NCI-H2029 (cell line): Measurements from ENCODE around the gene ANKFN1.
A peak's percentile ranks its signal among the peaks of the same experiment; 100 is the strongest.

Experiments used
- DNase-seq: peaks from one replicate; lab custom pipeline; 2025; lab: John Stamatoyannopoulos, UW

ANKFN1 gene

GRCh38 chr17:56152874-56153602 lies at the start of gene ANKFN1:
ANKFN1 (plus strand) TSS chr17:56153475; CDS start chr17:56212668, 59,193 bp downstream.
- no peak for DNase-seq

GRCh38 chr17:56108811-56109284 lies 44.4 kb upstream of the ANKFN1 start:
- DNase-seq, result no peak

- DNase-seq, result no peak
Observed at GRCh38 chr17:56109836-56110235, 43.4 kb upstream of the ANKFN1 start.

- DNase-seq, result peak; percentile 55
Observed at GRCh38 chr17:56110463-56111135, 42.7 kb upstream of the ANKFN1 start.

GRCh38 chr17:56111706-56112485 lies 41.4 kb upstream of the ANKFN1 start:
- DNase-seq, result peak; percentile 9

GRCh38 chr17:56113486-56113885 lies 39.8 kb upstream of the ANKFN1 start:
- peak; percentile 43 for DNase-seq

- DNase-seq, result peak; percentile 8
Observed at GRCh38 chr17:56114469-56114868, 38.8 kb upstream of the ANKFN1 start.

GRCh38 chr17:56119191-56119590 lies 34.1 kb upstream of the ANKFN1 start:
- no peak for DNase-seq

GRCh38 chr17:56119936-56120335 lies 33.3 kb upstream of the ANKFN1 start:
- no peak for DNase-seq

- DNase-seq, result no peak
Observed at GRCh38 chr17:56121191-56122051, 31.9 kb upstream of the ANKFN1 start.

- no peak for DNase-seq
Observed at GRCh38 chr17:56125830-56126819, 27.1 kb upstream of the ANKFN1 start.

GRCh38 chr17:56130026-56130425 lies 23.2 kb upstream of the ANKFN1 start:
- DNase-seq, result no peak

GRCh38 chr17:56130631-56131030 lies 22.6 kb upstream of the ANKFN1 start:
- no peak for DNase-seq

- DNase-seq, result no peak
Observed at GRCh38 chr17:56131431-56131830, 21.8 kb upstream of the ANKFN1 start.

GRCh38 chr17:56136301-56136700 lies 17.0 kb upstream of the ANKFN1 start:
- DNase-seq, result no peak

GRCh38 chr17:56141046-56141839 lies 12.0 kb upstream of the ANKFN1 start:
- no peak for DNase-seq

GRCh38 chr17:56142325-56142724 lies 10.9 kb upstream of the ANKFN1 start:
- DNase-seq, result no peak

- no peak for DNase-seq
Observed at GRCh38 chr17:56142781-56143180, 10.5 kb upstream of the ANKFN1 start.

- peak; percentile 10 for DNase-seq
Observed at GRCh38 chr17:56144223-56144622, 9.1 kb upstream of the ANKFN1 start.

- DNase-seq, result no peak
Observed at GRCh38 chr17:56146534-56146933, 6.7 kb upstream of the ANKFN1 start.
